GM18951 (cell line): ENCODE data around the gene TRDN.
"Not testable (repeated sequence)": the region's sequence is repeated elsewhere in the genome, so short reads cannot be mapped to it uniquely, and the experiment has no call there.

Experiments
- POLR2A ChIP-seq: IDR thresholded peaks from 4 replicates; pipeline ENCODE4 v1.6.1; 2011; ENCODE audit warnings: mild to moderate bottlenecking; ENCODE audit not compliant: insufficient read length, insufficient read depth; ENCODE audit errors: extremely low read depth
- in situ Hi-C: fragments of 300-500 bp; cut with MboI; formaldehyde crosslinking; loops from one replicate; pipeline ENCODE4 v1.12.0; 2022; ENCODE audit warnings: low sequenced_read_pairs, mixed read lengths, inconsistent platforms; ENCODE audit not compliant: unreplicated experiment

The TRDN gene

DNA sequence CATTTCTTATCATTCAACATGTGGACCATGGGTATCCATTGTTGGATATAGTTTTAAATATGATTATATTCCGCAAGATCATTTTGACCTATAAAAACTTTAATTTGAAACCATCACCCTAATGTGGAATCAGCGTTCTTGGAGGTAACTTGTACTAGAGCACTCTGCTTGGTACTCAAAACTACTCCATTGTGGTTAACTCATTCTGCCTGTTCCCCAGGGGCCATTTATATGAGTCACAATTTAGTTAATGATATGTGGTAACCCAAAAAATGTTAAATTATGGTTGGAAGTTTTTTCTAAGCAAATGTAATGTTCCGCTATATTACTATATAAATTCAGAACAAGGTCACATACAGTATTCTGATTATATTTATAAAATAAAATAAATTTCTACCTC is 109.3 kb downstream of the TRDN start:
- in situ Hi-C loops, result no loop called here
- TF ChIP-seq POLR2A, result no peak

DNA sequence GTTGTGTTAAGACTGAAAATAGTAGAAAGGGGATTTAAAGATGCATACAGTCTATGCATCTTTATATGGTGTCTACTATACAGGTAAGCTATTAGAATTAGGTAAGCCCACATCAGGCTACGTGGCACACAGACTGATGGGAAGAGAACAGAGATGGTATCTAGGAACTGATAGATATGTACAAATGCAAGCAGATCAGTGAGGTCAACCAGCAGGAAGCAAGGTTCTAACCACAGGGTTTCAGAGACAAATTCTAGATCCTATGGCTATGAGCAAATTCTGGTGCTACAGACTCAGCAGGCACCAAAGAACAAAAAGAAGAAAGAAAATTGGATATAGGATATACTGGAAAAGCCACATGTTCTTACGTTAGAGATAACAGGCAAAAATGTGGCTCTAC is 110.6 kb downstream of the TRDN start:
- TF ChIP-seq POLR2A, result no peak
- in situ Hi-C loops, result no loop called here

DNA sequence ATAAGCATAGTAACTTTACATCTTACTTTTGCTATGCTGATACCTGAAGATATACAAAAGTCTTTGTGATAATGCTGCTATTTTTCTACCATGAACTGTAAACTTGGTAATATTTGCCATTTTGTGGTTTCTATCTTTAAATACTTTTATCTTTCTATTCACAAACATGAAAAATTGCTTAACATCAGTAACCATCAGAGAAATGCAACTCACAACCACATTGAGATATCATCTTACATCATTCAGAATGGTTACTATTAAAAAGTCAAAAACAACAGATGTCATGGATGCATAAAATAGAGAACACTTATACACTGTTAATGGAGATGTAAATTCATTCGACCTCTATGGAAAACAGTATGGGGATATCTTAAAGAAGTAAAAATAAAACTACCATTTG is 112.0 kb downstream of the TRDN start:
- no peak for TF ChIP-seq POLR2A
- in situ Hi-C loops, result no loop called here

DNA sequence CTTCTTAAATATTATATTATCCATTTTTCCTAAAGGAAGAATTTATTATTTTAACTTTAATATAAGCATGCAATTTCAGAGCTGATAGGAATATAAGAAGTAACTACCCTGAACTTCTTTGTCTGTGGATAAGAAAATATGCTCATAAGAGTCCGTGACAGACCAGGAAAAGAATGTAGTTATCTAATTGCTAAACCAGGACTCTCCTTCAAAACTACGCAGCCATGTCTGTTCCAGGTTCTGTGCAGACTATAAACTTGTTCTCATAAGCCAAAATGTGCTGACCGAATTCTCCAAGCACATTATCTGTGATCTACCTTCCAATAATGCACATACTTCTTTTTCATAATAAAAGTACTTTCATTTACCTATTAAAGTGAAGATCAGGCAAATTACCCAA is 116.5 kb downstream of the TRDN start:
- in situ Hi-C loops, result no loop called here
- no peak for TF ChIP-seq POLR2A

DNA sequence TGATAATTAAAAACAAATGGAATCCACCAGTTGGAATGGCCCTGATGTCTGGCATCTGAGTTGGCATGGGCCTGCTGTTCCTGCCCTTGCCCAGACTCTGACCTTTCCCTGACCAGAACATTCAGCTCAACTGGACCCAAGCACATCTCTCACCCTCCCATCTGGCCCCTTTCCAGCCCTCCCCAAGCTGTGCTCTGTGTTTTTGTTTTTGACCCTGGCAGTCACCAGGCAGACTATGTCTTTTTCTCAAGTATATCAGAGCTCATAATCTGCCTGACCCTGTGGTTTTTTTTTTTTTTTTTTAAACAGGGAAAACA is 117.6 kb downstream of the TRDN start:
- in situ Hi-C loops, result no loop called here
- TF ChIP-seq POLR2A, result no peak

DNA sequence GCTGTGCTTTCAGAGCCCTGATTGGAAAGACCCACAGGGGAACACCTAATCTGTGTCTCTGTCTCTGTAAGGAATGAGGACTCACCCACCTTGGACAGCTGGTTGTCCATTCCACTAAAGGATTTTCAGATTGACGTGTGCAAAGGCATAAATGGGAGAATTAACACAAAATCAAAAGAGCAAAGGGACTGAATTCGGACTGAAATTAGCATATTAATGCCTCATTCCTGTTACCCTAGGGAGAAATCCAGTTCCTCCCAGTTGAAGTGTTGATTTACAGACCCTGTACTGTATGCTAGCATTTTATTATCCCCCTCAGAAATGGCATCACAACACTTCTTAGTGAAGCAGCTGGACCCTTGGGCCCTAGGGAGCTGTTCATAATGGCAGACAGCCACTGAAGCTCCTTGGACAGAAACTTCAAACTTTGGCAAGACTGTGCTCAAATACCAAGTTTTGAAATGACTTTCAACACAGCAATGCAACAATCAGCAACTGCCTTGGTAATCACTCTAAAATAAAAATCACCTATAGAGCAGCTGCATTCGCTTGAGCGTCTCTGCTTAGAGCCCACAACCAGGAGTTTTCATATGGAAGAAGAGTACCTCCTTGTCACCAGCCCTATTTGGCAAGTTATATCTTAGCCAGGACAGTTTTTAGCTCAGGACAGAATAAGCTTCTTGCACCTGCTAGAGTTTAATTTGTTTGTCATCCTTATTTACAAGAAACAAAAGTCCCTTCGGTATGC is 118.1 kb downstream of the TRDN start:
- no peak for TF ChIP-seq POLR2A
- in situ Hi-C loops, result no loop called here

DNA sequence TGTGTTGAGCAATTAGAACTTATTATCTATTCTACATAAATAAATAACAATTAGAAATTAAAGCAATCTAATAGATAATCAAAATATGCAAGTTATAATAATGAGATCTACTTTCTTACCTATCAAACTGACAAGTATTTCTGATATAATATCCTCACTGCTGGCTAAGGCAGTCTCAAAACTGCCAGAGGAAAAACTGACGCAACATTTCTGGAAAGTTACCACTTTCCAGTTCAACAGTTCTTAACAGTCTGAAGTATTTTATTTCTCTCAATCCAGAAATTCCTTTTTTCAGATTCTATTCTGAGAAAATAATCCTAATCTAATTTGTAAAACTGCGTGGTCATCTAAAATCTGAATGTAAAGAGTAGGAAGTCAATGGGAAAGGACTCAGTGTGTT is 121.0 kb downstream of the TRDN start:
- no peak for TF ChIP-seq POLR2A
- in situ Hi-C loops, result no loop called here

DNA sequence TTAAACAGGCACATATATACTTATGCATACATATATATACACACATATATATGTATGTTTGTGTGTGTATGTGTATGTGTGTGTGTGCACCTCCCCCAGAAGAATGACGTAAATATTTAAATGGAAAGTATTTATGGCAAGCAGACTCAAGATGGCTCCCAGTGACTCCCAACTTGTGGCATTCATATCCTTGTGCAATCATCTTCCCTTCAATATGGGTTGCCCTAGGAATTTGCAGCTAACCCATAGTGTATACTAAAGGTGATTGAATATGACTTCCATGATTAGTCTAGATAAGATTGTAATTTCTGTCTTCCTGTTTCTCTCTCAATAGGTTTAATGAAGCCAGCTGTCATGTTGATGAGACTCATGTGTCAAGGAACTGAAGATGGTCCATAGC is 127.6 kb downstream of the TRDN start:
- in situ Hi-C loops, result no loop called here
- no peak for TF ChIP-seq POLR2A

DNA sequence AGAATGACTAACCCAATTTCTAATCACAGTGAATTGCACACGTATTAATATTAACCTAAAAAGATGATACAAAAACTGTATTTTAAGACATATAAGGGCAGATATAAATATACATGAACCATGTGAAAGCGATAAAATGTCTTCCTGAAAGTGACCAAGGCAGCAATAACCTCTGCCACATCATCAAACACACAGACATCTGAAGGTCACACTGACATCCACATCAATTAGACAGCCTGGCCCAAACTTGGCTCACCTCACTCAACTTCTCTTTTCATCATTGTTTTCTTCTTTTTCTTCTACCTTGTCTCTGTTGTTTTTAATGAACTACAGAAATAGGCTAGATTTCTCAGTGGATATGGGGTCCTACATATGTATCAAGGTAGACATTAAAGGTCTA is 128.5 kb downstream of the TRDN start:
- in situ Hi-C loops, result no loop called here
- TF ChIP-seq POLR2A, result no peak

DNA sequence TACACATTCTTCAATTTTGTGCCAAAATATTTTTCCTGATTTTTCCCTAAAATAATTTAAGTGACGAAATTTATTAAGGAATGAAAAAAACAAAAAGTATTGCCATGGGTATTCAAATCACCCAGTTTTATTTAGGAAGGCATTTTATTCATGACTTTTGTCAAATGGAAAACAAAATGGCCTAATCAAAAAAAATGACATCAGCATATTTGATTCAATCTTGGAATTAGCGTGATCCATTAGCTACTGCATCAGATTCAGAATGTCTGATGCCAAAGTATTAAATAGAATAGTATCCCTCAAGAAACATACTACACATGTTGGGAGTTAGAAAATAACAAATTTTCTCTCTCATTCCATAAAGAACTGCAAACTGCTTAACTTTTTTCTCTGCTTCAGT is 129.2 kb downstream of the TRDN start:
- in situ Hi-C loops, result no loop called here
- no peak for TF ChIP-seq POLR2A

DNA sequence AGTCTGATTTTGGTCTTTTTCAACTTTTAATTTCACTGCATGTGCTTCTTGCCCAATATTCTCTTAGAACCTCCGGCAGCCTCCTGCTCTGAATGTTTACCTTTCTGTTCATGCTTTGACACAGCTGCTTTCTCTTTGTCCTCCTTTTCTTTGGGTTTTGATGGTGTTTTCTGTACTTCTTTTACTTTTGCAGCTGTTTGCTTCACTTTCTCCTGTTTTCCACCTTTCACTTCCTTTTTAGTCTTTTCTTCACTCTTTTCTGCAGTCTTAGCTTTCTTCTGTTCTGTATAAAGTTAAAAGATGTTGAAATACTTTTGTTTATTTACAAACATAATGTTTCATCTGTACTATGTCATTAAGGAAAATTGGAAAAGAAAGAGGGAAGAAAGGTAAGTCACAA is 133.1 kb downstream of the TRDN start:
- in situ Hi-C loops, result no loop called here

DNA sequence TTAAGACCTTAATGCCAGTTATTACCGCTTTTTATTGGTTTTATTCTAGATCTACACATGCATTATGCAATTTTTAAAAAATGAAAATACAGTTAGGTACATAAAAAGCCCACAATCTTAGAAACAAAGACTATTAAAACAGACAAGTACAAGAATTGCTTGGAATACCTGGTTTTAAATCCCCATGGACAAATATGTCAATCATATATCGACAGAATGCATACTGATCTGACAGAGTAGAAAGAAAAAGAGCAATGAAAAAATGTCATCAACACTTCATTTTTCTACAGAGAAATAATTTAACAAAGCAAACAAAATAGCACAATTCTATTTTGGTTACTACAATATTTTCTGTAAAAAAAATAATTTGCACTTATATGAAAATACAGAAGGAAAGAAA is 139.7 kb downstream of the TRDN start:
- TF ChIP-seq POLR2A, result no peak
- in situ Hi-C loops, result no loop called here

More for the DNA sequence above, 133.1 kb downstream of the TRDN start:
- TF ChIP-seq POLR2A, result no peak

DNA sequence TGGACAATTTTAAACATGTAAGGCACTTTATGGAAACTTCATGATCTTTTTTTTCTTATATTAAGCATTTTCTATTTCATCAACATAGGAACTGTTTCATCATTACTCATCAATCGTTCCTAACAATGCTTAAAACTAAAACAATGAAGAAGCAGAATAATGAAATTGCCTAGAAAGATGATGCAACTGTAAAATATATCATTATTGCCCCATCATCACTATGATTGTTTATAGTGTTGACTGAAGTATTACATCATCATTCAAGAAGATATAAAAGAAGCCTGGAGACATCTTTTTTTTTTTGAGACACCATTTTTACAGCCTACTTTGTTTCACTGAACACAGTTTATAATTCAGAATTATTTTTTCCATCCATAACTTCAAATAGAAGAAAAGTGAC is 147.2 kb downstream of the TRDN start:
- in situ Hi-C loops, result no loop called here
- no peak for TF ChIP-seq POLR2A

DNA sequence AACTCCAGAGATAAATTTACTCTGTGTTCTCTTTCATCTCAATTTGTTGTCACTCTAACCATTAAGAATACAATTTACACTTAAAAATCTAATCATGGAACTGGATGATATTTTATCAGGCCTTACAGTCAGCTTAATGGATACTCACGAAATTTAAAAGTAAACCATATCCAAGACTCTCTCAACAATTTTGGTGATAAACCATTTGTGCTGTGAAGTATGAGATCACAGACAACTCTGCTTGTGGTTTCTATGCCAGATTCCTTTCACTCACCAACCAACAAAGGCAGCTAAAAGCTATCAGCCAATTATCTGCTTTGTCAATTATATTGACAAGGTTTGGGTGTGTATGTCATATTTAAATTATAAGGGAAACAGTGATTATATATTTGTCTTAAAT is 155.8 kb downstream of the TRDN start:
- no peak for TF ChIP-seq POLR2A
- in situ Hi-C loops, result no loop called here

DNA sequence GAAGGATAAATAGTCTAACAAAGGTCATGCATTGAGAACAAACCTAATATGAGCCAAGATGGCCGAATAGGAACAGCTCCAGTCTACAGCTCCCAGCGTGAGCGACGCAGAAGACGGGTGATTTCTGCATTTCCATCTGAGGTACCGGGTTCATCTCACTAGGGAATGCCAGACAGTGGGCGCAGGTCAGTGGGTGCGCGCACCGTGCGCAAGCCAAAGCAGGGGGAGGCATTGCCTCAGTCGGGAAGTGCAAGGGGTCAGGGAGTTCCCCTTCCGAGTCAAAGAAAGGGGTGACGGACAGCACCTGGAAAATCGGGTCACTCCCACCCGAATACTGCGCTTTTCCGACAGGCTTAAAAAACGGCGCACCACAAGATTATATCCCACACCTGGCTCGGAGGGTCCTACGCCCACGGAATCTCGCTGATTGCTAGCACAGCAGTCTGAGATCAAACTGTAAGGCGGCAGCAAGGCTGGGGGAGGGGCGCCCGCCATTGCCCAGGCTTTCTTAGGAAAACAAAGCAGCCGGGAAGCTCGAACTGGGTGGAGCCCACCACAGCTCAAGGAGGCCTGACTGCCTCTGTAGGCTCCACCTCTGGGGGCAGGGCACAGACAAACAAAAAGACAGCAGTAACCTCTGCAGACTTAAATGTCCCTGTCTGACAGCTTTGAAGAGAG is 164.6 kb downstream of the TRDN start:
- in situ Hi-C loops, result not testable (repeated sequence)
